Vagina (tissue), 2 donors: ENCODE data around the gene MBD6. TPM values are rescaled to one million over a fixed set of nuclear protein-coding genes. Genes with fewer than 3 reads are reported as not detected.
"Not testable (repeated sequence)": the region's sequence is repeated elsewhere in the genome, so short reads cannot be mapped to it uniquely, and the experiment has no call there.

ENCODE experiments used
- DNase-seq, 2 donors: peaks; one replicate each; pipeline ENCODE4 v3.0.0-alpha.2; 2017; ENCODE audit errors: extremely low spot score in 2 of 2
- H3K27ac ChIP-seq: fragments of 200-600 bp; sonication (generic); one replicate; pipeline ENCODE4 v1.5.1; 2019
- H3K27me3 ChIP-seq: fragments of 200-600 bp; sonication (generic); one replicate; pipeline ENCODE4 v1.5.1; 2019
- H3K36me3 ChIP-seq, 2 donors: fragments of 200-600 bp; sonication (generic); one replicate each; pipeline ENCODE4 v1.5.1; 2017 to 2019
- H3K4me1 ChIP-seq: fragments of 200-600 bp; sonication (generic); one replicate; pipeline ENCODE4 v1.5.1; 2019
- H3K4me3 ChIP-seq, 2 donors: fragments of 200-600 bp; sonication (generic); 1 replicate in 1 of 2; 2 replicates in 1 of 2; pipeline ENCODE4 v1.5.1; 2016 to 2019
- H3K9me3 ChIP-seq: fragments of 200-600 bp; sonication (generic); one replicate; pipeline ENCODE4 v1.5.1; 2019
- POLR2A ChIP-seq, 2 donors: fragments of 450-650 bp; IDR thresholded peaks; one replicate each; pipeline ENCODE4 v1.6.1; 2017; ENCODE audit warnings: antibody characterized with exemption in 2 of 2, mild to moderate bottlenecking in 2 of 2, moderate library complexity in 2 of 2
- POLR2AphosphoS5 ChIP-seq, 2 donors: sonication (generic); formaldehyde crosslinking; IDR thresholded peaks; one replicate each; pipeline ENCODE4 v1.9.0; 2017; ENCODE audit warnings: antibody characterized with exemption in 2 of 2, mild to moderate bottlenecking in 2 of 2, low read depth in 1 of 2; ENCODE audit not compliant: insufficient read depth in 1 of 2
- intact Hi-C: fragments of 100-400 bp; cut with DNase I; formaldehyde crosslinking; loops from one replicate; pipeline ENCODE4 v1.15.1; 2023
- total RNA-seq: library from RNA; depleted of rRNA; stranded (reverse); fragments of >200 nt; gene quantifications from one replicate; pipeline ENCODE4 v1.2.3, GENCODE V29; 2016
- TF ChIP-seq, protein P1 (sequence below), 3 experiments: fragments of 450-650 bp in 2 of 3; fragments of 200-600 bp in 1 of 3; sonication (generic) in 1 of 3; IDR thresholded peaks; one replicate each; pipeline ENCODE4 v1.5.1; 2017 to 2019; ENCODE audit warnings: antibody characterized with exemption in 3 of 3, mild to moderate bottlenecking in 2 of 3, moderate library complexity in 2 of 3

Gene MBD6
- total RNA-seq, 1 donor from 2014 or later, result 26.8 TPM

- no peaks in the 10 kb centered on the region for H3K27me3 ChIP-seq
- DNase-seq, result no peak
- no peak overlapping the region for H3K27ac ChIP-seq
- H3K4me3 ChIP-seq, result no peak overlapping the region
- intact Hi-C loops, result no loop called here
- H3K4me1 ChIP-seq, result no peaks in the 10 kb centered on the region
- peaks cover 0 to 67% of the 10 kb centered on the region in 2 donors for H3K36me3 ChIP-seq
- TF ChIP-seq POLR2A (IDR thresholded peaks at IDR 0.05) (no peak), POLR2AphosphoS5 (IDR thresholded peaks at IDR 0.05; ENCODE audit: insufficient read depth in 1 of 2, low read depth in 1 of 2) (no peak)
- TF ChIP-seq, protein P1, sequence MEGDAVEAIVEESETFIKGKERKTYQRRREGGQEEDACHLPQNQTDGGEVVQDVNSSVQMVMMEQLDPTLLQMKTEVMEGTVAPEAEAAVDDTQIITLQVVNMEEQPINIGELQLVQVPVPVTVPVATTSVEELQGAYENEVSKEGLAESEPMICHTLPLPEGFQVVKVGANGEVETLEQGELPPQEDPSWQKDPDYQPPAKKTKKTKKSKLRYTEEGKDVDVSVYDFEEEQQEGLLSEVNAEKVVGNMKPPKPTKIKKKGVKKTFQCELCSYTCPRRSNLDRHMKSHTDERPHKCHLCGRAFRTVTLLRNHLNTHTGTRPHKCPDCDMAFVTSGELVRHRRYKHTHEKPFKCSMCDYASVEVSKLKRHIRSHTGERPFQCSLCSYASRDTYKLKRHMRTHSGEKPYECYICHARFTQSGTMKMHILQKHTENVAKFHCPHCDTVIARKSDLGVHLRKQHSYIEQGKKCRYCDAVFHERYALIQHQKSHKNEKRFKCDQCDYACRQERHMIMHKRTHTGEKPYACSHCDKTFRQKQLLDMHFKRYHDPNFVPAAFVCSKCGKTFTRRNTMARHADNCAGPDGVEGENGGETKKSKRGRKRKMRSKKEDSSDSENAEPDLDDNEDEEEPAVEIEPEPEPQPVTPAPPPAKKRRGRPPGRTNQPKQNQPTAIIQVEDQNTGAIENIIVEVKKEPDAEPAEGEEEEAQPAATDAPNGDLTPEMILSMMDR (IDR thresholded peaks at IDR 0.05), result no peak
- H3K9me3 ChIP-seq, result no peaks in the 10 kb centered on the region
Observed at GRCh38 chr12:57511161-57511560, 11.5 kb upstream of the MBD6 start.

GRCh38 chr12:57511588-57512325 lies 10.9 kb upstream of the MBD6 start:
- no peak overlapping the region for H3K4me3 ChIP-seq
- intact Hi-C loops, result no loop called here
- H3K27ac ChIP-seq, result no peak overlapping the region
- H3K36me3 ChIP-seq, result peaks cover 0 to 70% of the 10 kb centered on the region in 2 donors
- no peaks in the 10 kb centered on the region for H3K27me3 ChIP-seq
- TF ChIP-seq POLR2A (IDR thresholded peaks at IDR 0.05) (no peak), POLR2AphosphoS5 (IDR thresholded peaks at IDR 0.05; ENCODE audit: insufficient read depth in 1 of 2, low read depth in 1 of 2) (no peak)
- TF ChIP-seq, protein P1 (IDR thresholded peaks at IDR 0.05), result no peak
- H3K4me1 ChIP-seq, result peaks cover under 1% of the 10 kb centered on the region
- no peak for DNase-seq
- H3K9me3 ChIP-seq, result no peaks in the 10 kb centered on the region

DNA sequence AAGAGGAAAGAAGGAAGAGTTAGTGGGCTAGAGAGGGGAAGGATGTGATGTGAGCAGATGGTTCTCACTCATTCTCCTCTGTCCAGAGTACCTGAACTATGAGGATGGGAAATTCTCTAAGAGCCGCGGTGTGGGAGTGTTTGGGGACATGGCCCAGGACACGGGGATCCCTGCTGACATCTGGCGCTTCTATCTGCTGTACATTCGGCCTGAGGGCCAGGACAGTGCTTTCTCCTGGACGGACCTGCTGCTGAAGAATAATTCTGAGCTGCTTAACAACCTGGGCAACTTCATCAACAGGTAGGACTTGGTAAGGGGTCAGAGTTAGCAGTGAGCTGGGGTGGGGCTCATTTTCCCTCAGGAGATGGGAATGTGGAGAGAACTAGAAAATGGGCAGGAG lies 10.0 kb upstream of the MBD6 start:
- DNase-seq, result no peak
- intact Hi-C loops, result no loop called here
- Histone ChIP-seq H3K27ac (no peak overlapping the region), H3K9me3 (no peaks in the 10 kb centered on the region), H3K36me3 (peaks cover 0 to 76% of the 10 kb centered on the region in 2 donors), H3K4me1 (peaks cover 10% of the 10 kb centered on the region), H3K4me3 (no peak overlapping the region), H3K27me3 (no peaks in the 10 kb centered on the region)
- TF ChIP-seq POLR2AphosphoS5 (IDR thresholded peaks at IDR 0.05; ENCODE audit: insufficient read depth in 1 of 2, low read depth in 1 of 2) (no peak), POLR2A (IDR thresholded peaks at IDR 0.05) (no peak)
- TF ChIP-seq, protein P1 (IDR thresholded peaks at IDR 0.05), result no peak

GRCh38 chr12:57513266-57513665 lies 9.4 kb upstream of the MBD6 start:
- Histone ChIP-seq H3K4me1 (peaks cover 16% of the 10 kb centered on the region), H3K27ac (no peak overlapping the region), H3K4me3 (no peak overlapping the region), H3K36me3 (peaks cover 0 to 76% of the 10 kb centered on the region in 2 donors), H3K9me3 (no peaks in the 10 kb centered on the region), H3K27me3 (no peaks in the 10 kb centered on the region)
- intact Hi-C loops, result no loop called here
- DNase-seq, result no peak
- TF ChIP-seq, protein P1 (IDR thresholded peaks at IDR 0.05), result no peak

DNA sequence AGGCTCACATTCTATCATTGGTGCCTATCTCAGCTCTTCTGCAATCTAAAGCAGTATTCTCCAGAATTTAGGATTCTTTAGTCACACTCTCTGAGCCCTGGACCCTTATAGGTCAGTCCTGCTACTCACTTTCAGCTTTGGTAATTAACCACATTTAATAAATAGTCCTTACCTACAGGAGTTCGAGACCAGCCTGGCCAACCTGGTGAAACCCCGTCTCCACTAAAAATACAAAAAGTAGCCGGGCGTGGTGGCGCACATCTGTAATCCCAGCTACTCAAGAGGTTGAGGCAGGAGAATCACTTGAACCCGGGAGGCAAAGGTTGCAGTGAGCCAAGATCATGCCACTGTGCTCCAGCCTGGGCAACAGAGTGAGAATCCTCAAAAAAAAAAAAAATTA lies 8.9 kb upstream of the MBD6 start:
- H3K27ac ChIP-seq, H3K9me3 ChIP-seq, DNase-seq, H3K4me3 ChIP-seq, intact Hi-C loops, H3K27me3 ChIP-seq: not testable (repeated sequence)
- Histone ChIP-seq H3K4me1 (peaks cover 20% of the 10 kb centered on the region), H3K36me3 (peaks cover 0 to 76% of the 10 kb centered on the region in 2 donors)

- H3K4me3 ChIP-seq, H3K27me3 ChIP-seq, H3K9me3 ChIP-seq, DNase-seq, intact Hi-C loops, H3K27ac ChIP-seq: not testable (repeated sequence)
- Histone ChIP-seq H3K36me3 (peaks cover 0 to 74% of the 10 kb centered on the region in 2 donors), H3K4me1 (peaks cover 26% of the 10 kb centered on the region)
Observed at GRCh38 chr12:57514246-57514645, 8.4 kb upstream of the MBD6 start.
